ENCODE measurements around the gene CELF4.

The CELF4 gene

GRCh38 chr18:37572736-37573135, 7.1 kb upstream of the CELF4 start:
- in situ Hi-C loops (cut with HindIII; ENCODE audit: low pct_ligation_motif_present, low sequenced_read_pairs) = no loop called here
- H3K27ac ChIP-seq = no peak overlapping the region
- no peak overlapping the region for H3K4me3 ChIP-seq (ENCODE audit: low read depth, low read length)
- peaks cover 10% of the 10 kb centered on the region for H3K27me3 ChIP-seq (replicated peaks)
- H3K36me3 ChIP-seq (replicated peaks) = no peaks in the 10 kb centered on the region
- no peak for DNase-seq
- no peak for TF ChIP-seq CTCF (IDR thresholded peaks at IDR 0.05; ENCODE audit: low read depth, low read length, missing control alignments)

GRCh38 chr18:37571266-37571665, 5.7 kb upstream of the CELF4 start:
- TF ChIP-seq CTCF (IDR thresholded peaks at IDR 0.05; ENCODE audit: low read depth, low read length, missing control alignments) = no peak
- in situ Hi-C loops (cut with HindIII; ENCODE audit: low pct_ligation_motif_present, low sequenced_read_pairs) = no loop called here
- DNase-seq = no peak
- H3K4me3 ChIP-seq (ENCODE audit: low read depth, low read length) = no peak overlapping the region
- no peaks in the 10 kb centered on the region for H3K36me3 ChIP-seq (replicated peaks)
- H3K27ac ChIP-seq = no peak overlapping the region
- peaks cover 25% of the 10 kb centered on the region for H3K27me3 ChIP-seq (replicated peaks)

- in situ Hi-C loops (cut with HindIII; ENCODE audit: low pct_ligation_motif_present, low sequenced_read_pairs) = no loop called here
- Histone ChIP-seq H3K27ac (no peak overlapping the region), H3K36me3 (replicated peaks) (no peaks in the 10 kb centered on the region), H3K27me3 (replicated peaks) (peaks cover 30% of the 10 kb centered on the region), H3K4me3 (ENCODE audit: low read depth, low read length) (no peak overlapping the region)
- DNase-seq = no peak
- TF ChIP-seq CTCF (IDR thresholded peaks at IDR 0.05; ENCODE audit: low read depth, low read length, missing control alignments) = no peak
Measured at GRCh38 chr18:37570336-37570930, 4.8 kb upstream of the CELF4 start.

GRCh38 chr18:37568671-37569070, 3.1 kb upstream of the CELF4 start:
- no peak overlapping the region for H3K4me3 ChIP-seq (ENCODE audit: low read depth, low read length)
- TF ChIP-seq CTCF (IDR thresholded peaks at IDR 0.05; ENCODE audit: low read depth, low read length, missing control alignments) = no peak
- H3K27ac ChIP-seq = no peak overlapping the region
- peaks cover 42% of the 10 kb centered on the region for H3K27me3 ChIP-seq (replicated peaks)
- in situ Hi-C loops (cut with HindIII; ENCODE audit: low pct_ligation_motif_present, low sequenced_read_pairs) = no loop called here
- no peaks in the 10 kb centered on the region for H3K36me3 ChIP-seq (replicated peaks)
- DNase-seq = no peak

- in situ Hi-C loops (cut with HindIII; ENCODE audit: low pct_ligation_motif_present, low sequenced_read_pairs) = no loop called here
- no peak for DNase-seq
- Histone ChIP-seq H3K27ac (no peak overlapping the region), H3K36me3 (replicated peaks) (no peaks in the 10 kb centered on the region), H3K27me3 (replicated peaks) (peaks cover 42% of the 10 kb centered on the region), H3K4me3 (ENCODE audit: low read depth, low read length) (no peak overlapping the region)
- no peak for TF ChIP-seq CTCF (IDR thresholded peaks at IDR 0.05; ENCODE audit: low read depth, low read length, missing control alignments)
Measured at GRCh38 chr18:37567994-37568359, 2.4 kb upstream of the CELF4 start.
